Breast epithelium (tissue), 4 donors: ENCODE measurements around the gene EFNA4. TPM values are rescaled to one million over a fixed set of nuclear protein-coding genes. Genes with fewer than 3 reads are reported as not detected.

Experiments used
- DNase-seq, 2 donors: peaks; one replicate each; pipeline ENCODE4 v3.0.0-alpha.2; 2019; ENCODE audit warnings: low spot score in 2 of 2
- H3K27ac ChIP-seq, 2 donors: fragments of 200-600 bp; sonication (generic) in 1 of 2; one replicate each; pipeline ENCODE4 v1.5.1; 2016 to 2019; ENCODE audit warnings: mild to moderate bottlenecking in 1 of 2
- H3K27me3 ChIP-seq, 2 donors: fragments of 200-600 bp; sonication (generic) in 1 of 2; one replicate each; pipeline versions ENCODE4 v1.5.1 to v1.6.0; 2017 to 2019; ENCODE audit warnings: control low read depth in 1 of 2, mild to moderate bottlenecking in 1 of 2
- H3K36me3 ChIP-seq: fragments of 200-600 bp; one replicate; pipeline ENCODE4 v1.5.1; 2019
- H3K4me1 ChIP-seq, 2 donors: fragments of 200-600 bp; sonication (generic); one replicate each; pipeline ENCODE4 v1.5.1; 2016 to 2019; ENCODE audit warnings: control low read depth in 1 of 2
- H3K4me3 ChIP-seq, 3 donors: fragments of 200-600 bp; sonication (generic); 1 replicate in 2 of 3; 2 replicates in 1 of 3; pipeline ENCODE4 v1.5.1; 2016 to 2019; ENCODE audit warnings: mild to moderate bottlenecking in 3 of 3, moderate library complexity in 2 of 3
- H3K9me3 ChIP-seq, 2 donors: fragments of 200-600 bp; sonication (generic) in 1 of 2; one replicate each; pipeline ENCODE4 v1.5.1; 2016 to 2019; ENCODE audit warnings: control low read depth in 1 of 2
- CTCF ChIP-seq, 3 donors: fragments of 450-650 bp; IDR thresholded peaks; one replicate each; pipeline ENCODE4 v1.5.1; 2016 to 2017; ENCODE audit warnings: antibody characterized with exemption in 3 of 3, mild to moderate bottlenecking in 3 of 3, moderate library complexity in 3 of 3
- POLR2A ChIP-seq: fragments of 450-650 bp; IDR thresholded peaks from one replicate; pipeline ENCODE4 v1.6.1; 2016; ENCODE audit warnings: antibody characterized with exemption, mild to moderate bottlenecking, moderate library complexity
- POLR2AphosphoS5 ChIP-seq, 3 donors: sonication (generic); formaldehyde crosslinking; IDR thresholded peaks; one replicate each; pipeline ENCODE4 v1.6.1; 2017; ENCODE audit warnings: antibody characterized with exemption in 3 of 3
- intact Hi-C: fragments of 100-400 bp; cut with DNase I; formaldehyde crosslinking; loops from one replicate; pipeline ENCODE4 v1.15.1; 2023; ENCODE audit warnings: low total_unique reads
- total RNA-seq, 3 donors: library from RNA; depleted of rRNA; stranded (reverse); fragments of >200 nt; gene quantifications; one replicate each; pipeline ENCODE4 v1.1.0, GENCODE V29; 2016

EFNA4 gene
- total RNA-seq, 3 donors from 2014 or later = 4.8 to 26.6 (median 23.9) TPM

- Histone ChIP-seq H3K36me3 (no peaks in the 10 kb centered on the region), H3K4me3 (peak overlapping the region in 2 of 3 donors; percentile 81 to 90), H3K27ac (peak overlapping the region; percentile 29 to 92), H3K27me3 (no peaks in the 10 kb centered on the region), H3K4me1 (peaks cover 14 to 15% of the 10 kb centered on the region in 2 donors), H3K9me3 (no peaks in the 10 kb centered on the region)
- intact Hi-C loops = loop anchor here (10.0 kb wide), 1 partner anchor 107 kb away; the partner anchor contains the start of gene PBXIP1
- no peak for DNase-seq
- no peak for TF ChIP-seq POLR2A
- TF ChIP-seq CTCF (IDR thresholded peaks at IDR 0.05) = no peak
- no peak for TF ChIP-seq POLR2AphosphoS5 (IDR thresholded peaks at IDR 0.05)
Measured at GRCh38 chr1:155062151-155062686, 1.3 kb upstream of the EFNA4 start.

GRCh38 chr1:155062702-155063411 lies 683 bp upstream of the EFNA4 start:
- intact Hi-C loops = loop anchor here (10.0 kb wide), 1 partner anchor 108 kb away; the partner anchor contains the start of gene PBXIP1
- H3K4me1 ChIP-seq = peaks cover 14 to 15% of the 10 kb centered on the region in 2 donors
- peak overlapping the region; percentile 85 to 92 for H3K27ac ChIP-seq
- H3K9me3 ChIP-seq = no peaks in the 10 kb centered on the region
- no peaks in the 10 kb centered on the region for H3K36me3 ChIP-seq
- peak in 1 of 2 donors; percentile 69 for DNase-seq
- H3K27me3 ChIP-seq = no peaks in the 10 kb centered on the region
- H3K4me3 ChIP-seq = peak overlapping the region; percentile 68 to 90 (median 81)
- peak; percentile 64 to 93 (median 66) for TF ChIP-seq CTCF (IDR thresholded peaks at IDR 0.05)
- TF ChIP-seq POLR2AphosphoS5 (IDR thresholded peaks at IDR 0.05) = peak in 1 of 3 donors; percentile 27
- no peak for TF ChIP-seq POLR2A

- H3K27ac ChIP-seq = peak overlapping the region; percentile 85 to 92
- peak overlapping the region; percentile 68 to 90 (median 81) for H3K4me3 ChIP-seq
- no peak for TF ChIP-seq POLR2AphosphoS5 (IDR thresholded peaks at IDR 0.05)
- TF ChIP-seq POLR2A = no peak
- TF ChIP-seq CTCF (IDR thresholded peaks at IDR 0.05) = no peak
- peaks cover 14 to 15% of the 10 kb centered on the region in 2 donors for H3K4me1 ChIP-seq
- no peaks in the 10 kb centered on the region for H3K36me3 ChIP-seq
- no peaks in the 10 kb centered on the region for H3K27me3 ChIP-seq
- no peak for DNase-seq
- intact Hi-C loops = loop anchor here (10.0 kb wide), 1 partner anchor 109 kb away; the partner anchor contains the start of gene PBXIP1
- no peaks in the 10 kb centered on the region for H3K9me3 ChIP-seq
Measured at GRCh38 chr1:155064111-155064831, 731 bp downstream of the EFNA4 start.

- intact Hi-C loops = loop anchor here (10.0 kb wide), 1 partner anchor 110 kb away; the partner anchor contains the start of gene PBXIP1
- TF ChIP-seq POLR2AphosphoS5 (IDR thresholded peaks at IDR 0.05) = no peak
- TF ChIP-seq POLR2A = no peak
- no peak for TF ChIP-seq CTCF (IDR thresholded peaks at IDR 0.05)
- peaks cover 14 to 15% of the 10 kb centered on the region in 2 donors for H3K4me1 ChIP-seq
- DNase-seq = no peak
- H3K9me3 ChIP-seq = no peaks in the 10 kb centered on the region
- H3K27me3 ChIP-seq = no peaks in the 10 kb centered on the region
- peak overlapping the region in 1 of 3 donors; percentile 81 for H3K4me3 ChIP-seq
- no peaks in the 10 kb centered on the region for H3K36me3 ChIP-seq
- no peak overlapping the region for H3K27ac ChIP-seq
Measured at GRCh38 chr1:155064832-155065429, 1.4 kb downstream of the EFNA4 start.
